Panc1 (cell line): ENCODE measurements around the gene STARD7. TPM values are rescaled to one million over a fixed set of nuclear protein-coding genes. Genes with fewer than 3 reads are reported as not detected.

ENCODE experiments used
- ATAC-seq: fragments of 200-7000 bp; cut with Tn5 transposase; 2 replicates; pipeline ENCODE4 v1.9.1; 2020; ENCODE audit warnings: mild to moderate bottlenecking, moderate library complexity
- BruUV-seq: library from RNA; stranded (reverse); fragments of 400-500 nt; replicated peaks from 2 replicates; lab custom pipeline; 2021; lab: Mats Ljungman, UMichigan
- CTCF ChIA-PET: fragments of 300-600 bp; sonication (Branson Sonifier 250); formaldehyde crosslinking; loops from one replicate; lab custom pipeline; 2022; ENCODE audit warnings: antibody characterized with exemption; lab: Charles Lee
- POLR2A ChIA-PET: fragments of 300-600 bp; sonication (Branson Sonifier 250); formaldehyde crosslinking; loops from one replicate; lab custom pipeline; 2022; ENCODE audit warnings: antibody characterized with exemption; lab: Charles Lee
- DNase-seq: peaks from one replicate; pipeline ENCODE4 v3.0.0-alpha.2; 2010; ENCODE audit warnings: low read depth, low spot score
- H3K27ac ChIP-seq: 2 replicates; pipeline ENCODE4 v1.5.1; 2011; ENCODE audit warnings: mild to moderate bottlenecking, low read length, inconsistent platforms
- H3K27me3 ChIP-seq: fragments of 200-500 bp; sonication (Bioruptor generic); 2 replicates; pipeline ENCODE4 v1.6.0; 2014; ENCODE audit warnings: low read length, inconsistent platforms; ENCODE audit not compliant: control insufficient read depth, insufficient read depth
- H3K36me3 ChIP-seq: fragments of 200-500 bp; sonication (Bioruptor generic); 2 replicates; pipeline ENCODE4 v1.5.1; 2014; ENCODE audit warnings: inconsistent platforms, mild to moderate bottlenecking, low read length, moderate library complexity; ENCODE audit not compliant: control insufficient read depth, insufficient read depth
- H3K4me1 ChIP-seq: 2 replicates; pipeline ENCODE4 v1.5.1; 2011; ENCODE audit warnings: inconsistent platforms, mild to moderate bottlenecking, low read length, moderate library complexity; ENCODE audit not compliant: control insufficient read depth, insufficient read depth
- H3K4me3 ChIP-seq, 2 experiments: 2 replicates each; pipeline ENCODE4 v1.5.1; 2011 to 2012; ENCODE audit warnings: low read depth in 2 of 2, low read length in 2 of 2, mild to moderate bottlenecking in 2 of 2, inconsistent platforms in 1 of 2, moderate library complexity in 1 of 2
- H3K9me3 ChIP-seq: fragments of 200-500 bp; sonication (Bioruptor generic); 2 replicates; pipeline ENCODE4 v1.5.1; 2014; ENCODE audit warnings: low read depth, mild to moderate bottlenecking, inconsistent platforms, low read length, moderate library complexity; ENCODE audit not compliant: control insufficient read depth, insufficient read depth
- POLR2AphosphoS5 ChIP-seq: IDR thresholded peaks from 2 replicates; pipeline ENCODE4 v1.6.1; 2012; ENCODE audit warnings: mild to moderate bottlenecking, low read depth, low read length, moderate library complexity
- SIN3A ChIP-seq: IDR thresholded peaks from 2 replicates; pipeline ENCODE4 v1.6.1; 2012; ENCODE audit warnings: low read depth, mild to moderate bottlenecking, low read length, moderate library complexity, borderline replicate concordance; ENCODE audit not compliant: insufficient read depth
- TCF7L2 ChIP-seq: IDR thresholded peaks from 2 replicates; pipeline ENCODE4 v1.6.1; 2011; ENCODE audit warnings: mild to moderate bottlenecking, low read depth, low read length, inconsistent platforms
- in situ Hi-C: cut with HindIII; loops from 2 replicates; pipeline ENCODE4 v1.10.0; 2016; ENCODE audit warnings: low sequenced_read_pairs, low pct_unique_long_range_greater_than_20kb
- intact Hi-C: fragments of 100-400 bp; cut with micrococcal nuclease; formaldehyde crosslinking; loops from one replicate; pipeline ENCODE4 v1.10.0; 2022; ENCODE audit not compliant: unreplicated experiment
- total RNA-seq: library from RNA; stranded (reverse); gene quantifications from one replicate; pipeline ENCODE4 v1.2.1, GENCODE V29; 2021; ENCODE audit not compliant: unreplicated experiment
- TF ChIP-seq, protein P1 (sequence below): fragments of 450-650 bp; IDR thresholded peaks from 2 replicates; pipeline ENCODE4 v1.5.1; 2017; ENCODE audit warnings: mild to moderate bottlenecking
- TF ChIP-seq, protein P2 (sequence below), 2 experiments: IDR thresholded peaks; 2 replicates each; pipeline ENCODE4 v1.6.1; 2011 to 2012; ENCODE audit warnings: low read depth in 2 of 2, control low read depth in 1 of 2, low read length in 1 of 2, mild to moderate bottlenecking in 1 of 2, moderate library complexity in 1 of 2; ENCODE audit not compliant: insufficient read depth in 1 of 2

Gene STARD7
- total RNA-seq, 1 experiment from 2014 or later, result 133 TPM

DNA sequence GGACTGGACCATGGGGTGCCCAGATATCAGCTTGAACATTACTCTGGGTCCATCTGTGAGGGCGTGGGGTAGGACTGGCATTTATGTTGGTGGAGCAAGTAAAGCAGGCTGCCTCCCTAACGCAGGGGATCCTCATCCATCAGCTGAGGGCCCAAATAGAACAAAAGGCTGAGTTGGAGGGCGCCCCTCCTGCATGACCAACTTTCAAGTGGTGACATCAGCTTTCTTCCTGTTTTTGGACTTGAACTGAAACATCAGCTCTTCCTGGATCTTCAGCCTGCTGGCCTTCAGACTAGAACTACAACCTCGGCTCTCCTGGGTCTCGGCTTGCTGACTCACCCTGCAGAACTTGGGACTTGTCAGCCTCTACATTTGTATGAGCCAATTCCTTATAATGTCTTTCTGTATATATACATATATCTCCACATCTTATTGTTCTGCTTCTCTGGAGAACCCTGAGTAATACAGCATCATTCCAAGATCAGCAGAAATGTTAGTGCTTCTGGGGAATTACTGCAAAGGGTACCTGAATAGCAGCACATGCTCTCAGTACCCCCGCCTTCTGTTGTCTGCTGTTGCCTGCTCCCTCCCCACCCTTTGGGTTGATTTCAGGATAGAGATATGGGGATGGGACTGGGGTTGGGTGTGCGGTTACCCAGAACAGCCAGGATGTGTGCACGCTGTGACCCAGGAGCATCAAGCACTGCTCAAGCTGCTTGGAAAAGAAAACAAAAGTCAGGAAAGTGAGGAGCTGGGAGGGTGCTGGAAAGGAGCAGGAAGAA lies 37.2 kb upstream of the STARD7 start:
- in situ Hi-C loops, result no loop called here
- intact Hi-C loops, result no loop called here
- ChIA-PET CTCF (no interaction called here), POLR2A (no interaction called here)
- H3K27me3 ChIP-seq, result no peaks in the 10 kb centered on the region
- H3K27ac ChIP-seq, result no peak overlapping the region
- ATAC-seq (no peak), DNase-seq (no peak)
- TF ChIP-seq, protein P1, sequence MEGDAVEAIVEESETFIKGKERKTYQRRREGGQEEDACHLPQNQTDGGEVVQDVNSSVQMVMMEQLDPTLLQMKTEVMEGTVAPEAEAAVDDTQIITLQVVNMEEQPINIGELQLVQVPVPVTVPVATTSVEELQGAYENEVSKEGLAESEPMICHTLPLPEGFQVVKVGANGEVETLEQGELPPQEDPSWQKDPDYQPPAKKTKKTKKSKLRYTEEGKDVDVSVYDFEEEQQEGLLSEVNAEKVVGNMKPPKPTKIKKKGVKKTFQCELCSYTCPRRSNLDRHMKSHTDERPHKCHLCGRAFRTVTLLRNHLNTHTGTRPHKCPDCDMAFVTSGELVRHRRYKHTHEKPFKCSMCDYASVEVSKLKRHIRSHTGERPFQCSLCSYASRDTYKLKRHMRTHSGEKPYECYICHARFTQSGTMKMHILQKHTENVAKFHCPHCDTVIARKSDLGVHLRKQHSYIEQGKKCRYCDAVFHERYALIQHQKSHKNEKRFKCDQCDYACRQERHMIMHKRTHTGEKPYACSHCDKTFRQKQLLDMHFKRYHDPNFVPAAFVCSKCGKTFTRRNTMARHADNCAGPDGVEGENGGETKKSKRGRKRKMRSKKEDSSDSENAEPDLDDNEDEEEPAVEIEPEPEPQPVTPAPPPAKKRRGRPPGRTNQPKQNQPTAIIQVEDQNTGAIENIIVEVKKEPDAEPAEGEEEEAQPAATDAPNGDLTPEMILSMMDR, result no peak
- no peak for TF ChIP-seq POLR2AphosphoS5
- TF ChIP-seq SIN3A, result no peak
- TF ChIP-seq, protein P2, sequence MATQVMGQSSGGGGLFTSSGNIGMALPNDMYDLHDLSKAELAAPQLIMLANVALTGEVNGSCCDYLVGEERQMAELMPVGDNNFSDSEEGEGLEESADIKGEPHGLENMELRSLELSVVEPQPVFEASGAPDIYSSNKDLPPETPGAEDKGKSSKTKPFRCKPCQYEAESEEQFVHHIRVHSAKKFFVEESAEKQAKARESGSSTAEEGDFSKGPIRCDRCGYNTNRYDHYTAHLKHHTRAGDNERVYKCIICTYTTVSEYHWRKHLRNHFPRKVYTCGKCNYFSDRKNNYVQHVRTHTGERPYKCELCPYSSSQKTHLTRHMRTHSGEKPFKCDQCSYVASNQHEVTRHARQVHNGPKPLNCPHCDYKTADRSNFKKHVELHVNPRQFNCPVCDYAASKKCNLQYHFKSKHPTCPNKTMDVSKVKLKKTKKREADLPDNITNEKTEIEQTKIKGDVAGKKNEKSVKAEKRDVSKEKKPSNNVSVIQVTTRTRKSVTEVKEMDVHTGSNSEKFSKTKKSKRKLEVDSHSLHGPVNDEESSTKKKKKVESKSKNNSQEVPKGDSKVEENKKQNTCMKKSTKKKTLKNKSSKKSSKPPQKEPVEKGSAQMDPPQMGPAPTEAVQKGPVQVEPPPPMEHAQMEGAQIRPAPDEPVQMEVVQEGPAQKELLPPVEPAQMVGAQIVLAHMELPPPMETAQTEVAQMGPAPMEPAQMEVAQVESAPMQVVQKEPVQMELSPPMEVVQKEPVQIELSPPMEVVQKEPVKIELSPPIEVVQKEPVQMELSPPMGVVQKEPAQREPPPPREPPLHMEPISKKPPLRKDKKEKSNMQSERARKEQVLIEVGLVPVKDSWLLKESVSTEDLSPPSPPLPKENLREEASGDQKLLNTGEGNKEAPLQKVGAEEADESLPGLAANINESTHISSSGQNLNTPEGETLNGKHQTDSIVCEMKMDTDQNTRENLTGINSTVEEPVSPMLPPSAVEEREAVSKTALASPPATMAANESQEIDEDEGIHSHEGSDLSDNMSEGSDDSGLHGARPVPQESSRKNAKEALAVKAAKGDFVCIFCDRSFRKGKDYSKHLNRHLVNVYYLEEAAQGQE (IDR thresholded peaks at IDR 0.05; ENCODE audit: insufficient read depth in 1 of 2, low read depth in 2 of 2, low read length in 1 of 2), result no peak
- no peak for TF ChIP-seq TCF7L2
- H3K4me3 ChIP-seq, result no peak overlapping the region
- H3K9me3 ChIP-seq, result no peaks in the 10 kb centered on the region
- no peaks in the 10 kb centered on the region for H3K36me3 ChIP-seq
- BruUV-seq, result no TSS peak
- no peaks in the 10 kb centered on the region for H3K4me1 ChIP-seq

DNA sequence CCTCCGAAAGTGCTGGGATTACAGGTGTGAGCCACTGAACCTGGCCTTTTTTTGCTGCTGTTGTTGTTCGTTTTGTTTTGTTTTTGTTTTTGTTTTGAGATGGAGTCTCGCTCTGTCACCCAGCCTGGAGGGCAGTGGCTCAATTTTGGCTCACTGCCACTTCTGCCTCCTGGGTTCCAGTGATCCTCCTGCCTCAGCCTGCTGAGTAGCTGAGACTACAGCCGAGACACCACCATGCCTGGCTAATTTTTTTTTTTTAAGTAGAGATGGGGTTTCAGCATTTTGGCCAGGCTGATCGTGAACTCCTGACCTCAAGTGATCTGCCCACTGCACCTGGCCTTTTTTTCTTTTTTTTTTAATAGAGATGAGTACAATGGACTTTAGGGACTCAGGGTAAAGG lies 35.2 kb upstream of the STARD7 start:
- in situ Hi-C loops (no loop called here), intact Hi-C loops (no loop called here)
- no peak for ATAC-seq
- H3K27ac ChIP-seq, result no peak overlapping the region
- H3K9me3 ChIP-seq, result no peaks in the 10 kb centered on the region
- no peak for DNase-seq
- no peaks in the 10 kb centered on the region for H3K36me3 ChIP-seq
- no peaks in the 10 kb centered on the region for H3K27me3 ChIP-seq
- TF ChIP-seq SIN3A (no peak), POLR2AphosphoS5 (no peak), TCF7L2 (no peak)
- TF ChIP-seq, protein P2 (IDR thresholded peaks at IDR 0.05; ENCODE audit: insufficient read depth in 1 of 2, low read depth in 2 of 2, low read length in 1 of 2), result no peak
- TF ChIP-seq, protein P1, result no peak
- H3K4me1 ChIP-seq, result no peaks in the 10 kb centered on the region
- CTCF ChIA-PET, result no interaction called here
- no peak overlapping the region for H3K4me3 ChIP-seq
- BruUV-seq, result no TSS peak
- POLR2A ChIA-PET, result no interaction called here
